ENCODE measurements around the gene LTO1. TPM values are rescaled to one million over a fixed set of nuclear protein-coding genes. Genes with fewer than 3 reads are reported as not detected.

Gene LTO1
- total and polyA plus RNA-seq, 2 of the 13 experiments (the other 11 are each of a cell fraction or from before 2014, with no cell fraction given): 11.8 to 15.0 TPM

DNA sequence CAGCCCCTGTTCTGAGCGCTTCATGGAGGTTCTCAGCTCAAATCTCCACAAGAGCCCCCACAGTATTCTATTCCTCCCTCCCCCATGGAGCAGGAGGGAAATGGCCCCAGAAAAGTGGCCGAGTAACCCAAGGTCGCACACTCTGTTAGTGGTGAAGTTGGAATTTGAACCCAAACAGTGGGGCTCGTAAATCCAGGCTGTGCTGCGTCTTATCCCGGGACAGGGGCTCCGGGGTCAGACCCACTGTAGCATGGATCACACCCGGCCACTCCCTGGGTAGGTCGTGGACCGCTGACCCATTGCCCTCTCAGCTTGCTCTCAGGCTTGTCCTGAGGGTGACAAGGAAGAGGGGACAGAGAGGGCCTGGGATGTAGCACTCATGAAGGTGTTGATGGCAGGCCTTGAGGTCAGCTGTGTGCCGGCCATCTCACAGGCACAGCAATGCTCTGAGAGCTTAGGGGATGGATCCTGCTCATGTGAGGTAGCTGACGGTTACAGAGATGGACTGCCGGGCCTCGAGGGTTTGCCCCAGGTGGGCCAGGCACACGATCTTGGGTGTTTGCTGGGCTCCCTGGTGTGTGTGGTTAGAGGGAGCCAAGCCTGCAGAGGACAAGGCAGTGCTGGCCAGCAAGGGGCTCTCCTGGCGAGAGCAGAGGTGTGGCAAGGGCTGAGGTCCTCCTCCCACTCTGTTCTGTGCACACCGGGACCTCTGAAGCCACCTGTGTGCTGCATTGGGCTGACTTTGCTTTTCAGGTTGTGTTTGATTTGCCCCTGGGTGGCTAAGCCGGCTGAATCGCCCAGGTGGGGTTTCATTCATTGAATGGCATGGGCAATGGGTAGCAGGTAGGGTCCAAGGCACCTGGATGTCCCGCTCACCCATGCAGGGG lies 31.0 kb upstream of the LTO1 start (continued):
- TF ChIP-seq, protein P1, sequence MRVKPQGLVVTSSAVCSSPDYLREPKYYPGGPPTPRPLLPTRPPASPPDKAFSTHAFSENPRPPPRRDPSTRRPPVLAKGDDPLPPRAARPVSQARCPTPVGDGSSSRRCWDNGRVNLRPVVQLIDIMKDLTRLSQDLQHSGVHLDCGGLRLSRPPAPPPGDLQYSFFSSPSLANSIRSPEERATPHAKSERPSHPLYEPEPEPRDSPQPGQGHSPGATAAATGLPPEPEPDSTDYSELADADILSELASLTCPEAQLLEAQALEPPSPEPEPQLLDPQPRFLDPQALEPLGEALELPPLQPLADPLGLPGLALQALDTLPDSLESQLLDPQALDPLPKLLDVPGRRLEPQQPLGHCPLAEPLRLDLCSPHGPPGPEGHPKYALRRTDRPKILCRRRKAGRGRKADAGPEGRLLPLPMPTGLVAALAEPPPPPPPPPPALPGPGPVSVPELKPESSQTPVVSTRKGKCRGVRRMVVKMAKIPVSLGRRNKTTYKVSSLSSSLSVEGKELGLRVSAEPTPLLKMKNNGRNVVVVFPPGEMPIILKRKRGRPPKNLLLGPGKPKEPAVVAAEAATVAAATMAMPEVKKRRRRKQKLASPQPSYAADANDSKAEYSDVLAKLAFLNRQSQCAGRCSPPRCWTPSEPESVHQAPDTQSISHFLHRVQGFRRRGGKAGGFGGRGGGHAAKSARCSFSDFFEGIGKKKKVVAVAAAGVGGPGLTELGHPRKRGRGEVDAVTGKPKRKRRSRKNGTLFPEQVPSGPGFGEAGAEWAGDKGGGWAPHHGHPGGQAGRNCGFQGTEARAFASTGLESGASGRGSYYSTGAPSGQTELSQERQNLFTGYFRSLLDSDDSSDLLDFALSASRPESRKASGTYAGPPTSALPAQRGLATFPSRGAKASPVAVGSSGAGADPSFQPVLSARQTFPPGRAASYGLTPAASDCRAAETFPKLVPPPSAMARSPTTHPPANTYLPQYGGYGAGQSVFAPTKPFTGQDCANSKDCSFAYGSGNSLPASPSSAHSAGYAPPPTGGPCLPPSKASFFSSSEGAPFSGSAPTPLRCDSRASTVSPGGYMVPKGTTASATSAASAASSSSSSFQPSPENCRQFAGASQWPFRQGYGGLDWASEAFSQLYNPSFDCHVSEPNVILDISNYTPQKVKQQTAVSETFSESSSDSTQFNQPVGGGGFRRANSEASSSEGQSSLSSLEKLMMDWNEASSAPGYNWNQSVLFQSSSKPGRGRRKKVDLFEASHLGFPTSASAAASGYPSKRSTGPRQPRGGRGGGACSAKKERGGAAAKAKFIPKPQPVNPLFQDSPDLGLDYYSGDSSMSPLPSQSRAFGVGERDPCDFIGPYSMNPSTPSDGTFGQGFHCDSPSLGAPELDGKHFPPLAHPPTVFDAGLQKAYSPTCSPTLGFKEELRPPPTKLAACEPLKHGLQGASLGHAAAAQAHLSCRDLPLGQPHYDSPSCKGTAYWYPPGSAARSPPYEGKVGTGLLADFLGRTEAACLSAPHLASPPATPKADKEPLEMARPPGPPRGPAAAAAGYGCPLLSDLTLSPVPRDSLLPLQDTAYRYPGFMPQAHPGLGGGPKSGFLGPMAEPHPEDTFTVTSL (CRISPR knock-in tag; IDR thresholded peaks at IDR 0.05; ENCODE audit: borderline replicate concordance): peak; percentile 45; the same call in 1 of the 2 replicates
- peak; percentile 26; the same call in 1 of the 2 replicates for TF ChIP-seq ZNF331 (CRISPR knock-in tag; IDR thresholded peaks at IDR 0.05)
- TF ChIP-seq, protein P2, sequence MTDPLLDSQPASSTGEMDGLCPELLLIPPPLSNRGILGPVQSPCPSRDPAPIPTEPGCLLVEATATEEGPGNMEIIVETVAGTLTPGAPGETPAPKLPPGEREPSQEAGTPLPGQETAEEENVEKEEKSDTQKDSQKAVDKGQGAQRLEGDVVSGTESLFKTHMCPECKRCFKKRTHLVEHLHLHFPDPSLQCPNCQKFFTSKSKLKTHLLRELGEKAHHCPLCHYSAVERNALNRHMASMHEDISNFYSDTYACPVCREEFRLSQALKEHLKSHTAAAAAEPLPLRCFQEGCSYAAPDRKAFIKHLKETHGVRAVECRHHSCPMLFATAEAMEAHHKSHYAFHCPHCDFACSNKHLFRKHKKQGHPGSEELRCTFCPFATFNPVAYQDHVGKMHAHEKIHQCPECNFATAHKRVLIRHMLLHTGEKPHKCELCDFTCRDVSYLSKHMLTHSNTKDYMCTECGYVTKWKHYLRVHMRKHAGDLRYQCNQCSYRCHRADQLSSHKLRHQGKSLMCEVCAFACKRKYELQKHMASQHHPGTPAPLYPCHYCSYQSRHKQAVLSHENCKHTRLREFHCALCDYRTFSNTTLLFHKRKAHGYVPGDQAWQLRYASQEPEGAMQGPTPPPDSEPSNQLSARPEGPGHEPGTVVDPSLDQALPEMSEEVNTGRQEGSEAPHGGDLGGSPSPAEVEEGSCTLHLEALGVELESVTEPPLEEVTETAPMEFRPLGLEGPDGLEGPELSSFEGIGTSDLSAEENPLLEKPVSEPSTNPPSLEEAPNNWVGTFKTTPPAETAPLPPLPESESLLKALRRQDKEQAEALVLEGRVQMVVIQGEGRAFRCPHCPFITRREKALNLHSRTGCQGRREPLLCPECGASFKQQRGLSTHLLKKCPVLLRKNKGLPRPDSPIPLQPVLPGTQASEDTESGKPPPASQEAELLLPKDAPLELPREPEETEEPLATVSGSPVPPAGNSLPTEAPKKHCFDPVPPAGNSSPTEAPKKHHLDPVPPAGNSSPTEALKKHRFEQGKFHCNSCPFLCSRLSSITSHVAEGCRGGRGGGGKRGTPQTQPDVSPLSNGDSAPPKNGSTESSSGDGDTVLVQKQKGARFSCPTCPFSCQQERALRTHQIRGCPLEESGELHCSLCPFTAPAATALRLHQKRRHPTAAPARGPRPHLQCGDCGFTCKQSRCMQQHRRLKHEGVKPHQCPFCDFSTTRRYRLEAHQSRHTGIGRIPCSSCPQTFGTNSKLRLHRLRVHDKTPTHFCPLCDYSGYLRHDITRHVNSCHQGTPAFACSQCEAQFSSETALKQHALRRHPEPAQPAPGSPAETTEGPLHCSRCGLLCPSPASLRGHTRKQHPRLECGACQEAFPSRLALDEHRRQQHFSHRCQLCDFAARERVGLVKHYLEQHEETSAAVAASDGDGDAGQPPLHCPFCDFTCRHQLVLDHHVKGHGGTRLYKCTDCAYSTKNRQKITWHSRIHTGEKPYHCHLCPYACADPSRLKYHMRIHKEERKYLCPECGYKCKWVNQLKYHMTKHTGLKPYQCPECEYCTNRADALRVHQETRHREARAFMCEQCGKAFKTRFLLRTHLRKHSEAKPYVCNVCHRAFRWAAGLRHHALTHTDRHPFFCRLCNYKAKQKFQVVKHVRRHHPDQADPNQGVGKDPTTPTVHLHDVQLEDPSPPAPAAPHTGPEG (CRISPR knock-in tag; IDR thresholded peaks at IDR 0.05): no peak
- no peak for TF ChIP-seq ZNF7 (CRISPR knock-in tag; IDR thresholded peaks at IDR 0.05)
- TF ChIP-seq ZNF276 (CRISPR knock-in tag; IDR thresholded peaks at IDR 0.05; ENCODE audit: low read depth): 0 out of 2 replicates have a peak, but pooled peaks have one; percentile 35
- TF ChIP-seq ZNF747 (CRISPR knock-in tag; IDR thresholded peaks at IDR 0.05; ENCODE audit: borderline replicate concordance): no peak
- TF ChIP-seq ZSCAN5A (CRISPR knock-in tag; IDR thresholded peaks at IDR 0.05; ENCODE audit: borderline replicate concordance): no peak
- peak; percentile 88 for TF ChIP-seq ESRRA (CRISPR knock-in tag; IDR thresholded peaks at IDR 0.05; ENCODE audit: low read depth)

Data from HepG2 (cell line).